ENCODE measurements around the gene BRDT.

BRDT gene

DNA sequence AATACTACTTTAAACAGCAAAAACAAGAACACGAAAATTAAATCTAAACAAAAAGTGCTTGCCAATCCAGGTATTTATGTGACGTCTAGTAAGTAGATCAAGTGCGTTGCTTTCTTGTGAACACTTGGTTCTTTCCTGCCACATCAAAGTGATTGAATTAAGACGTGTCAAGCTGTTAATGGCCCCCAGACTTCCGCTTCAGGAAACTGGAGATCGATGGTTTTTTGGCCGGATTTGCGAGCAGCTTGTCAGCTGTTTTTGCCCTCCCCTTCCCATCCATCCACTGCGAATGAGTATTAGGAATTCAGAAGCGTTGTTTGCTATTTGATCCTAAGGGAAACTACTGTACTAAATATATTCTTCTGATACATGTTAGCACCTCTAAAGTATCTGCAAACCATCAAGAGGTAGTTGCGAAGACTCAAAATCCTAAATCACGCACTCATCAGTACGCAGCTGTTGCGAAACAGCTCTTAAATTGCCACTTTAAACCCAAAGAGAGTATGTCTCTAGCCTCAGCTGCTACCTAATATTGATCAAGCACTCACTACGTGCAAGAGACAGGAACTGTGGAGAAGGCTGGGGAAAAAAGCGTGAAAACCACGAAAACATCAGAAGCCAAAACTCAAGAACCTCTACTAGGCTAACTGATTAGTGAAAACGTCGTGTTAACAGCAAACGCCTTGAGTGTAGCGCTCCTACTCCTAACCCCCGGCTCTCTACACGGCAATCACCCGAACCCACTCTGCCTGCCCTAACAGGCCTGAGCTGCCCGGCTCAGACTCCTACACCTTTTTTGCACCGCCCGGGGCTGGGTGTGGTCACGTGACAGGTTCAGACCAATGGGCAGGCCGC, 473 bp upstream of the BRDT start:
- no peak overlapping the region for H3K27ac ChIP-seq
- H3K36me3 ChIP-seq (ENCODE audit: insufficient read depth), result no peaks in the 10 kb centered on the region
- H3K4me3 ChIP-seq (IDR thresholded peaks at IDR 0.05; ENCODE audit: insufficient read depth, low read depth, low read length), result no peak overlapping the region
- no peaks in the 10 kb centered on the region for H3K79me2 ChIP-seq (ENCODE audit: insufficient read depth, low read depth)
- no peak overlapping the region for H3K9ac ChIP-seq
- H4K20me1 ChIP-seq (ENCODE audit: insufficient read depth), result no peaks in the 10 kb centered on the region
- no peaks in the 10 kb centered on the region for H3K27me3 ChIP-seq (ENCODE audit: insufficient read depth, low read depth)
- no peak overlapping the region for H3K4me2 ChIP-seq
- no peaks in the 10 kb centered on the region for H3K4me1 ChIP-seq (ENCODE audit: low read depth, poor library complexity, severe bottlenecking)
- H2AFZ ChIP-seq (ENCODE audit: low read depth), result no peak overlapping the region
- TF ChIP-seq, protein P1, sequence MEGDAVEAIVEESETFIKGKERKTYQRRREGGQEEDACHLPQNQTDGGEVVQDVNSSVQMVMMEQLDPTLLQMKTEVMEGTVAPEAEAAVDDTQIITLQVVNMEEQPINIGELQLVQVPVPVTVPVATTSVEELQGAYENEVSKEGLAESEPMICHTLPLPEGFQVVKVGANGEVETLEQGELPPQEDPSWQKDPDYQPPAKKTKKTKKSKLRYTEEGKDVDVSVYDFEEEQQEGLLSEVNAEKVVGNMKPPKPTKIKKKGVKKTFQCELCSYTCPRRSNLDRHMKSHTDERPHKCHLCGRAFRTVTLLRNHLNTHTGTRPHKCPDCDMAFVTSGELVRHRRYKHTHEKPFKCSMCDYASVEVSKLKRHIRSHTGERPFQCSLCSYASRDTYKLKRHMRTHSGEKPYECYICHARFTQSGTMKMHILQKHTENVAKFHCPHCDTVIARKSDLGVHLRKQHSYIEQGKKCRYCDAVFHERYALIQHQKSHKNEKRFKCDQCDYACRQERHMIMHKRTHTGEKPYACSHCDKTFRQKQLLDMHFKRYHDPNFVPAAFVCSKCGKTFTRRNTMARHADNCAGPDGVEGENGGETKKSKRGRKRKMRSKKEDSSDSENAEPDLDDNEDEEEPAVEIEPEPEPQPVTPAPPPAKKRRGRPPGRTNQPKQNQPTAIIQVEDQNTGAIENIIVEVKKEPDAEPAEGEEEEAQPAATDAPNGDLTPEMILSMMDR (conservative IDR thresholded peaks at IDR 0.05; ENCODE audit: low read depth, low read length), result no peak

DNA sequence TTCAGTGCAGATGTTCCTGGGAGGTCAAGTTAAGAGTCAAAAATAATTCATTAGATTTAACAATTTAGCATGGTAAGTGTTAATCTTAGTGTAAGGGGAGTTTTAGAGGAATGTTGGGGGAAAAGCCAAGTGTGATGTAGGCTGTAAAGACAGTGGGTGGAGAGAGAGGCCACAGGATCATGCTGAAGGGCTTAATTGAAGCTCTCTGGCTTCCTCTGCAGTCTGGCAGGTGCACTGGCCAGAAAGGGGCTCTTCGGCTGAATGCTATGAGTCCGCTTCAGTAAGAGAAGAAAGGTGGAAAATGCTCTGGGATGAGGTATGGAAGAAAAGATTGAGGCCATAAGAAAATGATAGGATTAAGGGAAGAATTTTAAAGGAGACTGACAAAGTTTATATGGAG, 3.0 kb downstream of the BRDT start:
- H3K36me3 ChIP-seq (ENCODE audit: insufficient read depth), result no peaks in the 10 kb centered on the region
- no peak overlapping the region for H3K4me3 ChIP-seq (IDR thresholded peaks at IDR 0.05; ENCODE audit: insufficient read depth, low read depth, low read length)
- no peaks in the 10 kb centered on the region for H3K79me2 ChIP-seq (ENCODE audit: insufficient read depth, low read depth)
- H4K20me1 ChIP-seq (ENCODE audit: insufficient read depth), result no peaks in the 10 kb centered on the region
- no peaks in the 10 kb centered on the region for H3K4me1 ChIP-seq (ENCODE audit: low read depth, poor library complexity, severe bottlenecking)
- H3K27ac ChIP-seq, result no peak overlapping the region
- no peaks in the 10 kb centered on the region for H3K27me3 ChIP-seq (ENCODE audit: insufficient read depth, low read depth)
- H3K4me2 ChIP-seq, result no peak overlapping the region
- H3K9ac ChIP-seq, result no peak overlapping the region
- no peak overlapping the region for H2AFZ ChIP-seq (ENCODE audit: low read depth)
- TF ChIP-seq, protein P1 (conservative IDR thresholded peaks at IDR 0.05; ENCODE audit: low read depth, low read length), result no peak

DNA sequence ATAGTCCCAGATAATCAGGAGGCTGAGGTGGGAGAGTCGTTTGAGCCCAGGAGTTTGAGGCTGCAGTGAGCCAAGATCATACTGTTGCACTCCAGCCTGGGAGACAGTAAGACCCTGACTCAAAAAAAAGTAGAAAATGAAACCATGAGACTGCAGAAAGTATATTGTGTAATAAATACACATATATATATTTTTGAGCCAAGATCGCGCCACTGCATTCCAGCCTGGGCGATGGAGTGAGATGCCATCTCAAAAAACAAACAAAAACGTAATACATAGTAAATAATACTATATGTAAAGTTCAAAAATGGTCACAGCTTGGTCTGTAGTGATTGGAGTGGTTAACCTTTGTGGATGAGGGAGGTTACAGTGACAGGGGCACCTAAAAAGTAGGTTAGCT, 9.7 kb downstream of the BRDT start:
- H3K27ac ChIP-seq, result no peak overlapping the region
- H3K4me1 ChIP-seq (ENCODE audit: low read depth, poor library complexity, severe bottlenecking), result no peaks in the 10 kb centered on the region
- TF ChIP-seq, protein P1 (conservative IDR thresholded peaks at IDR 0.05; ENCODE audit: low read depth, low read length), result no peak
- no peak overlapping the region for H3K9ac ChIP-seq
- H3K4me2 ChIP-seq, result no peak overlapping the region
- H3K27me3 ChIP-seq (ENCODE audit: insufficient read depth, low read depth), result no peaks in the 10 kb centered on the region
- no peaks in the 10 kb centered on the region for H3K79me2 ChIP-seq (ENCODE audit: insufficient read depth, low read depth)
- H4K20me1 ChIP-seq (ENCODE audit: insufficient read depth), result no peaks in the 10 kb centered on the region
- H3K4me3 ChIP-seq (IDR thresholded peaks at IDR 0.05; ENCODE audit: insufficient read depth, low read depth, low read length), result no peak overlapping the region
- no peaks in the 10 kb centered on the region for H3K36me3 ChIP-seq (ENCODE audit: insufficient read depth)
- H2AFZ ChIP-seq (ENCODE audit: low read depth), result no peak overlapping the region

DNA sequence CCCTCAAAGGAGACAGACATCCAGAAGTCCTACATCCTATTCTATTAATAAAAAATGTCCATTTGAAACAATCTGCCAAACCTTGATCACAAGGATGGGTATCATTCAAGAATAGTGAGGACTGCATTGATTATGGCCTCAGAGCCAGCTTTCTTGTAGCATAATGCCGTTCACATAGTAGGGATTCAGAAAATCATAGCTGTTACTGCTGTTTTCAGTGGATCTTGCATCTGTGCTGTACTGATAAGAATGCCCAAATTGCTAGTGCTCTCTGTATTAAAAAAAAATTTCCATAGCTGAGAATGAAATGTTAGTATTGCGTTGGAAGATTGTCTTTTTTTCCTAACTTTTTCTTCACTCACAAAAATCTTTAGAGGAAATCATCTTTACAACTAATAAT, 19.1 kb downstream of the BRDT start:
- H3K36me3 ChIP-seq (ENCODE audit: insufficient read depth), result no peaks in the 10 kb centered on the region
- H4K20me1 ChIP-seq (ENCODE audit: insufficient read depth), result no peaks in the 10 kb centered on the region
- no peak overlapping the region for H3K27ac ChIP-seq
- no peak overlapping the region for H3K4me3 ChIP-seq (IDR thresholded peaks at IDR 0.05; ENCODE audit: insufficient read depth, low read depth, low read length)
- no peak overlapping the region for H3K9ac ChIP-seq
- H3K4me1 ChIP-seq (ENCODE audit: low read depth, poor library complexity, severe bottlenecking), result no peaks in the 10 kb centered on the region
- H3K79me2 ChIP-seq (ENCODE audit: insufficient read depth, low read depth), result no peaks in the 10 kb centered on the region
- no peak overlapping the region for H2AFZ ChIP-seq (ENCODE audit: low read depth)
- no peak overlapping the region for H3K4me2 ChIP-seq
- TF ChIP-seq, protein P1 (conservative IDR thresholded peaks at IDR 0.05; ENCODE audit: low read depth, low read length), result no peak
- no peaks in the 10 kb centered on the region for H3K27me3 ChIP-seq (ENCODE audit: insufficient read depth, low read depth)

All from KMS-11 (cell line).